Spleen (tissue), 11 donors: Measurements from ENCODE around the gene FOXB1. TPM values are rescaled to one million over a fixed set of nuclear protein-coding genes. Genes with fewer than 3 reads are reported as not detected.

Source experiments
- DNase-seq: peaks from one replicate; pipeline ENCODE4 v3.0.0-alpha.2; 2020
- H3K27ac ChIP-seq, 8 donors: fragments of 200-600 bp; sonication (generic) in 7 of 8; 1 replicate in 4 of 8; 2 replicates in 4 of 8; pipeline versions ENCODE4 v1.5.0 to v1.8.0; 2016 to 2021; ENCODE audit warnings: inconsistent platforms in 4 of 8, mild to moderate bottlenecking in 4 of 8, moderate library complexity in 1 of 8
- H3K27me3 ChIP-seq, 7 donors: fragments of 200-600 bp; sonication (generic) in 6 of 7; replicated peaks in 1 of 7; 1 replicate in 4 of 7; 2 replicates in 3 of 7; pipeline versions ENCODE4 v1.5.0 to v1.8.0; 2016 to 2021; ENCODE audit warnings: inconsistent platforms in 3 of 7, mild to moderate bottlenecking in 1 of 7
- H3K36me3 ChIP-seq, 6 donors: fragments of 200-600 bp; sonication (generic) in 5 of 6; 1 replicate in 4 of 6; 2 replicates in 2 of 6; pipeline versions ENCODE4 v1.5.0 to v1.8.0; 2016 to 2021; ENCODE audit warnings: inconsistent platforms in 2 of 6
- H3K4me1 ChIP-seq, 6 donors: fragments of 200-600 bp; sonication (generic) in 5 of 6; 1 replicate in 3 of 6; 2 replicates in 3 of 6; pipeline versions ENCODE4 v1.5.0 to v1.8.0; 2016 to 2021; ENCODE audit warnings: inconsistent platforms in 3 of 6
- H3K4me3 ChIP-seq, 8 donors: fragments of 200-600 bp; sonication (generic) in 7 of 8; 1 replicate in 4 of 8; 2 replicates in 4 of 8; pipeline versions ENCODE4 v1.5.0 to v1.8.0; 2016 to 2021; ENCODE audit warnings: inconsistent platforms in 4 of 8, mild to moderate bottlenecking in 4 of 8, moderate library complexity in 2 of 8
- H3K9me3 ChIP-seq, 8 donors: fragments of 200-600 bp; sonication (generic) in 7 of 8; 1 replicate in 4 of 8; 2 replicates in 4 of 8; pipeline versions ENCODE4 v1.5.0 to v1.8.0; 2016 to 2021; ENCODE audit warnings: inconsistent platforms in 4 of 8
- POLR2A ChIP-seq, 3 donors: fragments of 450-650 bp; IDR thresholded peaks; one replicate each; pipeline ENCODE4 v1.5.1; 2017; ENCODE audit warnings: antibody characterized with exemption in 3 of 3, mild to moderate bottlenecking in 1 of 3
- POLR2AphosphoS5 ChIP-seq, 3 donors: sonication (generic); formaldehyde crosslinking; IDR thresholded peaks; one replicate each; pipeline ENCODE4 v1.5.1; 2017; ENCODE audit warnings: antibody characterized with exemption in 3 of 3
- whole genome bisulfite sequencing, 5 donors: extraction: QIAGEN DNeasy Blood & Tissue Kit in 3 of 5; methylation state at CpG; one replicate each; pipeline versions ENCODE4 v1.1.5 to v1.1.7; 2013 to 2018; 5-methylcytosine and 5-hydroxymethylcytosine counted together
- intact Hi-C: fragments of 100-400 bp; cut with DNase I; formaldehyde crosslinking; loops from one replicate; pipeline ENCODE4 v1.15.0; 2023; ENCODE audit warnings: low total_unique reads
- polyA plus RNA-seq, 3 donors: library from polyadenylated mRNA; stranded (reverse); fragments of 200-250 nt; gene quantifications; one replicate each; pipeline ENCODE4 v1.2.1, GENCODE V29; 2013
- total RNA-seq, 7 donors: library from RNA; depleted of rRNA in 3 of 7; stranded (reverse); fragments of >200 nt in 3 of 7; fragmentation: NEBNext Ultra II Directional in 4 of 7; extraction: Animal tissue kit (Norgen Biotek cat#: 25700) in 4 of 7; gene quantifications; one replicate each; pipeline versions ENCODE4 v1.1.0 to v1.2.1, GENCODE V29; 2016 to 2021
- TF ChIP-seq, protein P1 (sequence below), 11 experiments: fragments of 200-600 bp in 7 of 11; fragments of 450-650 bp in 4 of 11; sonication (generic) in 4 of 11; IDR thresholded peaks in 8 of 11; conservative IDR thresholded peaks in 3 of 11; 1 replicate in 7 of 11; 2 replicates in 4 of 11; pipeline versions ENCODE4 v1.4.0 to v1.8.0; 2016 to 2021; ENCODE audit warnings: antibody characterized with exemption in 11 of 11, inconsistent platforms in 4 of 11, mild to moderate bottlenecking in 1 of 11
- donor health status: healthy with polysubstance abuse.
- donor health status: DM: no; HTN: no; CAD: no; lungs with moderate emphysema.
- donor health status: DM: no; HTN: no; CAD: no.
- donor health status: Bipolar disorder and iron deficiency.
- donor health status: healthy.
- donor health status: DM: no; HTN: no; CAD: no.
- donor health status: DM: yes; HTN: yes; CAD: no.

Gene FOXB1
- total and polyA plus RNA-seq, 10 donors, result 0.03 to 0.13 (median 0.08) TPM; not detected in 6

DNA sequence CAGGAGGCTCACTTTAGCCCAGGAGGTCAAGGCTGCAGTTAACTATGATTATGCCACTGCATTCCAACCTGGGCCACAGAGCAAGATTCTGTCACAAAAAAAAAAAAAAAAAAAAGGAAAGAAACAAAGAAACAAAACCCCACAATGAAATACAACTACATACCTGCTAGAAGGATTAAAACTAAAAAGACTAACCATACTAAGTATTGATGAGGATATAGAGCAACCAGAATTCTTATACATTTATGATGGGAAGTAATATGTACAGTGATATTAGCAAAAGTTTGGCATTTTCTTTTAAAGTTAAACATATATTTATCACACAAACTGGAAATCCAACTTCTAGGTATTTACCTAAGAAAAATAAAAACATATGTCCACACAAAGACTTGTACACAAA is 40.2 kb upstream of the FOXB1 start:
- no peaks in the 10 kb centered on the region for H3K4me1 ChIP-seq
- intact Hi-C loops, result no loop called here
- peaks cover 0 to 4% (median 0%) of the 10 kb centered on the region in 7 donors for H3K27me3 ChIP-seq
- H3K36me3 ChIP-seq, result no peaks in the 10 kb centered on the region
- TF ChIP-seq POLR2A (IDR thresholded peaks at IDR 0.05), result no peak
- TF ChIP-seq, protein P1, sequence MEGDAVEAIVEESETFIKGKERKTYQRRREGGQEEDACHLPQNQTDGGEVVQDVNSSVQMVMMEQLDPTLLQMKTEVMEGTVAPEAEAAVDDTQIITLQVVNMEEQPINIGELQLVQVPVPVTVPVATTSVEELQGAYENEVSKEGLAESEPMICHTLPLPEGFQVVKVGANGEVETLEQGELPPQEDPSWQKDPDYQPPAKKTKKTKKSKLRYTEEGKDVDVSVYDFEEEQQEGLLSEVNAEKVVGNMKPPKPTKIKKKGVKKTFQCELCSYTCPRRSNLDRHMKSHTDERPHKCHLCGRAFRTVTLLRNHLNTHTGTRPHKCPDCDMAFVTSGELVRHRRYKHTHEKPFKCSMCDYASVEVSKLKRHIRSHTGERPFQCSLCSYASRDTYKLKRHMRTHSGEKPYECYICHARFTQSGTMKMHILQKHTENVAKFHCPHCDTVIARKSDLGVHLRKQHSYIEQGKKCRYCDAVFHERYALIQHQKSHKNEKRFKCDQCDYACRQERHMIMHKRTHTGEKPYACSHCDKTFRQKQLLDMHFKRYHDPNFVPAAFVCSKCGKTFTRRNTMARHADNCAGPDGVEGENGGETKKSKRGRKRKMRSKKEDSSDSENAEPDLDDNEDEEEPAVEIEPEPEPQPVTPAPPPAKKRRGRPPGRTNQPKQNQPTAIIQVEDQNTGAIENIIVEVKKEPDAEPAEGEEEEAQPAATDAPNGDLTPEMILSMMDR (IDR thresholded peaks at IDR 0.05 in 8 of 11, conservative IDR thresholded peaks at IDR 0.05 in 3 of 11), result no peak
- TF ChIP-seq POLR2AphosphoS5 (IDR thresholded peaks at IDR 0.05), result no peak
- no peak for DNase-seq
- H3K4me3 ChIP-seq, result no peak overlapping the region
- H3K27ac ChIP-seq, result no peak overlapping the region
- peaks cover 3 to 63% (median 55%) of the 10 kb centered on the region in 8 donors for H3K9me3 ChIP-seq

DNA sequence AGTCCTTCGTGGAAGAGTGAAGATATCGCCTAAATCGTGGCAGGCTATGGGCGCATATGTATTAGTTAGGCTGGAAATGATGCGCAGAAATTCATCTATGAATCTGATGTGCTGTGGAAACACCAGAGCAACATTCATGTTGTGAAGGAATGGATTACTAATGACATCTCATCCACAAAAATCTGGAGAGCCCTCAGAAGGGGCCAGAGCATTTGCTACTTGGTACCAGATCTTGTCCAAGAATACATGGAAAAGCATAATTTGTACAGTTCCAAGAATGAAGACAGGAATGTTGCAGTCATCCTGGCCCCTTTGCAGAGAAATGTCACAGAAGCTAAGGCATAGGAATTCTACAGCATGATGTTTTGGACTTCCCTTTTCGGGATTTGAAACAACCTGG is 38.4 kb upstream of the FOXB1 start:
- peaks cover 0 to 45% (median 37%) of the 10 kb centered on the region in 8 donors for H3K9me3 ChIP-seq
- no peaks in the 10 kb centered on the region for H3K4me1 ChIP-seq
- WGBS, 5 donors, result 92 to 97% (median 94%) methylated on average over 6 of the region's 6 CpGs
- intact Hi-C loops, result no loop called here
- no peak overlapping the region for H3K27ac ChIP-seq
- DNase-seq, result no peak
- no peak overlapping the region for H3K4me3 ChIP-seq
- no peaks in the 10 kb centered on the region for H3K36me3 ChIP-seq
- TF ChIP-seq POLR2A (IDR thresholded peaks at IDR 0.05) (no peak), POLR2AphosphoS5 (IDR thresholded peaks at IDR 0.05) (no peak)
- TF ChIP-seq, protein P1 (IDR thresholded peaks at IDR 0.05 in 8 of 11, conservative IDR thresholded peaks at IDR 0.05 in 3 of 11), result no peak
- peaks cover 0 to 13% (median 0%) of the 10 kb centered on the region in 7 donors for H3K27me3 ChIP-seq

DNA sequence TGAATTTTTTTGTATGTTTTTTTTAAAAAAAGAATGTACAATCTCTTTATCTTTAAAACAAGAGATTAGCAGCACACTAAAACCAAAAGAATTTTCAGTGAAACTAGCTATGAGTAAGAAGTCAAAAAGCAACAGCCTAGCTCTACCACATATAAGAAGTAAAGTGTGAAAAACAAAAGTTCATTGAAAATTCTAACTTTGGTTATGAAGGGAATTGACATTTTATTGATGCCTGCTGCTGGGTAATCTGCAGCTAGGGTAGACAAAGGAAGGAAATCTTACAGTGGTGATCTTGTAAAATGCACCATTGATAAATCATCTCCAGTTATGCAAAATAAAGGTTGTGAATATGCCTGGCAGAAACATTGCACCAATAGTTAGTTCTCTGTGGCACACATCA is 37.8 kb upstream of the FOXB1 start:
- intact Hi-C loops, result no loop called here
- TF ChIP-seq, protein P1 (IDR thresholded peaks at IDR 0.05 in 8 of 11, conservative IDR thresholded peaks at IDR 0.05 in 3 of 11), result no peak
- TF ChIP-seq POLR2A (IDR thresholded peaks at IDR 0.05) (no peak), POLR2AphosphoS5 (IDR thresholded peaks at IDR 0.05) (no peak)
- Histone ChIP-seq H3K4me1 (no peaks in the 10 kb centered on the region), H3K27me3 (peaks cover 0 to 14% (median 0%) of the 10 kb centered on the region in 7 donors), H3K27ac (no peak overlapping the region), H3K4me3 (no peak overlapping the region), H3K9me3 (peaks cover 0 to 39% (median 32%) of the 10 kb centered on the region in 8 donors), H3K36me3 (no peaks in the 10 kb centered on the region)
- DNase-seq, result no peak

DNA sequence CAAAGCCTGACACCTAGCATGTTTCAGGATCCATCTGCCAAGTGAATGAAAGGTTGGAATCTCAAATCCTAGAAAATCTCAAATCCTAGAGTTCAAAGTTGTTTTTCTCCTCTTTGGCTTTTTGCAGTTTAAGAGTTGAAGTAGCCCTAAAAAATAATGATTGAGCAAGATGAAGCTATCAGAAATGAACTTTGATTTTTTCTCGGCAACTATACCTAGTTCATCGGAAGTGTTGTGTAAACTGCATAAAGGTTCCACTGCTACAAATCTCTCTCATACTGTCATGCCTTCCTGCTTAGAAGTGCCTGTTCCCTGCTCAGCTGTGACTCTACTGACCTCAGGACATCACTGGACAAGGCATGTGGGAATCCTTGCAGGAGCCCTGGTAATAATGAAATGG is 35.8 kb upstream of the FOXB1 start:
- Histone ChIP-seq H3K36me3 (no peaks in the 10 kb centered on the region), H3K27me3 (peaks cover 0 to 24% (median 0%) of the 10 kb centered on the region in 7 donors), H3K4me3 (no peak overlapping the region), H3K4me1 (no peaks in the 10 kb centered on the region), H3K9me3 (peaks cover 0 to 19% (median 14%) of the 10 kb centered on the region in 8 donors), H3K27ac (no peak overlapping the region)
- no peak for DNase-seq
- TF ChIP-seq, protein P1 (IDR thresholded peaks at IDR 0.05 in 8 of 11, conservative IDR thresholded peaks at IDR 0.05 in 3 of 11), result no peak
- TF ChIP-seq POLR2AphosphoS5 (IDR thresholded peaks at IDR 0.05), result no peak
- no peak for TF ChIP-seq POLR2A (IDR thresholded peaks at IDR 0.05)
- intact Hi-C loops, result no loop called here
- WGBS, 5 donors, result 87 to 98% (median 93%) methylated on average over 2 of the region's 2 CpGs
